ENCODE results near the gene GLB1L3.

Gene GLB1L3

GRCh38 chr11:134362192-134362901 lies 86.2 kb downstream of the GLB1L3 start:
- DNase-seq (ENCODE audit: low read depth), result no peak

DNA sequence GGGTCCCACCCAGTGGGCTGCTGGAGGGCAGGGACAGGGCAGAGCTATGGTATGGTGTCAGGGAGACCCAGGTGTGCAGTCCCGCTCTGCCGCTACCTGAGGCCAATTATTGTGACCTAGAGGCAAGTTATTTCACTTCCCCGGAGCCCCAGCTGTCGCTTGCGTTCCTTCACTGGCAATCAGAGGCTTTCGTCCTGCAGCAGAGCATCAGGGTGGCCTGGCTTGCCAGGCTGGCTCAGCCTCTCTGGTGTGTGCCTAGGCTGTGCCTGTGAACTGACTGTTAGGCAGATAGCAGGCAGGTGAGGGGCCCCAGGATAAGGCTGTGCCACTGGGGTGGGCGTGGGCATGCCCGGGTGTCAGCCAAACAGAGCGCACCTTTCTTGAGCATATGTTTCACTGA lies 87.0 kb downstream of the GLB1L3 start:
- DNase-seq (ENCODE audit: low read depth), result no peak

GRCh38 chr11:134363592-134363991 lies 87.4 kb downstream of the GLB1L3 start:
- DNase-seq (ENCODE audit: low read depth), result no peak

GRCh38 chr11:134364261-134364660 lies 88.1 kb downstream of the GLB1L3 start:
- no peak for DNase-seq (ENCODE audit: low read depth)

DNA sequence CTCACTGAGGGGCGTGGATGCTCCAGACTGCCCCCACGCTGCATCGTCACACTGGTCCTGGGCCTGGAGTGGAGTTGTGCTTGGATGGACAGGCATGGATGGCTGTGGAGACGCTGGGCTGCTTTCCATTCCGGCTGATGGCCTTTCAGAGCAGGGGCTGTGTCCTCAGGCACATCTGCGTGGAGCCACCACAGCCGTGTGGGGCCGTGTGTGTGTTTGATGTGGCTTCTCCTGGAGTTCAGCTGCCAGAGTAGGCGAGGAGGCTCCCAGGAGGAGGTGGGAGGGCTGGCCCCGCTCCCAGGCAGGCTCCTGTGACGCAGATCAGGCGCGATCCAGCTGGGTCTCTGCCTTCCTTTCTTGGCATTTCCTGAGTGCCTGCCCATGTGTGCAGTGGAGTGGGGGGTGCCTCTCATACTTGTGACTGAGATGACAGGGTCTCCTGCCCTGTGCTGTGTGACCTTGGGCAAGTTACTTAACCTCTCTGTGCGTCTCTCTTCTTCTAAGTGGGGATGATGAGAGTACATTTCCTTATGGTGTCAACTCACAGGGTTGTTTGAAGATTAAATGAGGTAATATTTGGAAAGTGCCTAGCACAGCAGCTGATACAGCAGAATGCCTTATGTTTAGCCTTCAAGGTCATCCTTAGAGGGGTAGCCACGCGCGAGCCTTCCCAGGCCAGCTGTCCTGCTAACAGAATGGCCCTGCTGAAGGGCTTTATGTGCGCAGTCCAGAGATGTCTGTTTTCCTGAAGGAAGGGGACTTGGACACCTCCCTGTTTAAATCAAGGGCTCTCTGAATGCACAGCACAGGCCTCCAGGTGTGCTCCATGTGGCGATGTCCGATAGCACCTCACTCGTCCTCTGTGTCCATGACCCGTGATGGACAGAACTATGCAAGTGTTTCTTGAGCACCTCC lies 89.1 kb downstream of the GLB1L3 start:
- no peak for DNase-seq (ENCODE audit: low read depth)

DNA sequence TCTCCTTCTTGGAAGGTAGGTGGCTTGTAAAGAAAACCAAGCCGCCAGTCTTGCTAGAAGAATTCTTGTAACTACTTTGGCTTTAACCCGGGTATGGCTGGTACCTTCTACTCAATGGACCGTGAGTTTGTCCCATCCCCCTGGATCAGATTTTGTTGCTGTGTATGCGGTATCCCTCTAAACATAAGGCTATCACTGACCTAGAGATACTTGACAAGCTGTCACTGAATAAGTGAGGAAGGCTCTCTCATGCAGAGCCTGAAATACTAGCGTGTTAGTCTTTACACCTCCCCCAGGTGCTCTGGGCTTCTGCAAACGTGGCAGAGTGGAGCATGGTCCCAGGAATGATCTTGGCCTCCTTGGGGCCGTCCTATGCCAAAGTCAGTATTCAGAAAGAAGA lies 90.1 kb downstream of the GLB1L3 start:
- DNase-seq (ENCODE audit: low read depth), result no peak

GRCh38 chr11:134367781-134368180 lies 91.6 kb downstream of the GLB1L3 start:
- no peak for DNase-seq (ENCODE audit: low read depth)
